GM15510 (cell line): Measurements from ENCODE around the gene TYMP.

Source experiments
- POLR2A ChIP-seq: IDR thresholded peaks from 3 replicates; pipeline ENCODE4 v1.6.1; 2011; ENCODE audit warnings: borderline replicate concordance; ENCODE audit not compliant: insufficient read length; ENCODE audit errors: extremely low read depth

TYMP gene

DNA sequence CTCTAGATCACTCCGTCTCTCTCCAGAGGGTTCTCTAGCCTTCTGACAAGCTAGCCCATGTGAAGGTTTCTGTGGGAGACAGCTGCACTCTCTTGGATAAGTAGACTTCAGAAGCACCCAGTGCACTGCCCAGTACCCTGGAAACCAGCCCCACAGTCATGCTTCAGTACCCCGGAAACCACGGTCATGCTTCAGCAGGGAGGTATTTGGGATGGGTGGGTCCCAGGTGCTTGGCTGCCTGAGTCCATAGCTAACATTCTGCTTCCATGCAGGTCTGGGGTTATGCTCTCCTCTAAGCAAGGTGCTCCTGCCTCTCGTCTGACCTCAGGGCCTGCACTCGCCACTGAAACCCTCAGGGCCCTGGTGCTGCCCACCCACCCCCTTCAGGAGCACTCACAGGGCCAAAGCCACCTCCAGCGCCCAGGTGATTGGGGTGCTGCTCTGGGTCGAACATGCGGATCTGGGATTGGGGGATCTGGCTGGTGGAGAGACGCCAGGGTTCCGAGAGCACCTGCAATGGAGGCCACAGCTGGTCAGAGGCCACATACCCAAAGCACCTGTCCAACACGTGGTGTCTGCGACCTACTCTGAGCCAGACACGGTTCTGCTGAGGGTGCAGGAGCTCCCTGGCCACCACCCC, 40.2 kb upstream of the TYMP start:
- no peak for TF ChIP-seq POLR2A

DNA sequence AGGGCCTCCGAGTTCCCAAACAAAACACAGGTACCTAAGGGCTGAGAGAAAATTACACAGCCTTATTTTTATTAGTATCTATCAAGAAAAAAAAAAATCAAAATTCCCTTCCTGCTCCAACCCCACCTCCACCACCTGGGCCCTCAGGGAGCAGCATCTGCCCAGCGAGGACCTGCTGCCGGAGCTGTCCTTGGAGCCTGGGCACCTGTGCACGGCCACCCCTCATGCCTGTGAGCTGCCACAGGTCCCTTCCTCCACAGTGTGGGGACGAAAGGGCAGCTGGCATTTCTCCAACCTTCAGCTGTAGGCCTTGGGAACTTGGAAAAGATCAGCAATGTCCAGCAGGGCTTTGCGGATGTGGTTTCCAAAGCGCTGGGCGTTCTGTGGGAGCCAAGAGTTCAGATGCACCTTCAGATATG, 39.2 kb upstream of the TYMP start:
- TF ChIP-seq POLR2A: no peak

DNA sequence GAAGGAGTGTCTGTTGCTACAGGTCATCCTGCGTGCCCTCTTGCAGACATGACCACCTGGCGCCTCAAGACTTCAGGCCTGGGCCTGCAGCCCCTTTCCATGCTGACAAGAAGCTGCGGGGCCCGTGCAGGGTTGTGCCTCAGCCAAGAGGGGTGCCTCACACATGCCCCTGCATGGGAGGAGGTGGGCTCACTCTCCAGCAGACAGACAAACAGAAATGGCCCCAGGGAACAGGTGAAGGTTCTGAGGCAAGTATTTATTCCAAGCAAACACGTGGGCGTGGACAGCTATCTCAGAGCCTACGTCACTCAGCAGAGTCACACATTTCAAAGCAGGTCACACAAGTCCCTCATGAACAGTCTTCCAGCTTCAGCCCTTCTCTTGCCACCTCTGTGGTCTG, 38.8 kb upstream of the TYMP start:
- no peak for TF ChIP-seq POLR2A

DNA sequence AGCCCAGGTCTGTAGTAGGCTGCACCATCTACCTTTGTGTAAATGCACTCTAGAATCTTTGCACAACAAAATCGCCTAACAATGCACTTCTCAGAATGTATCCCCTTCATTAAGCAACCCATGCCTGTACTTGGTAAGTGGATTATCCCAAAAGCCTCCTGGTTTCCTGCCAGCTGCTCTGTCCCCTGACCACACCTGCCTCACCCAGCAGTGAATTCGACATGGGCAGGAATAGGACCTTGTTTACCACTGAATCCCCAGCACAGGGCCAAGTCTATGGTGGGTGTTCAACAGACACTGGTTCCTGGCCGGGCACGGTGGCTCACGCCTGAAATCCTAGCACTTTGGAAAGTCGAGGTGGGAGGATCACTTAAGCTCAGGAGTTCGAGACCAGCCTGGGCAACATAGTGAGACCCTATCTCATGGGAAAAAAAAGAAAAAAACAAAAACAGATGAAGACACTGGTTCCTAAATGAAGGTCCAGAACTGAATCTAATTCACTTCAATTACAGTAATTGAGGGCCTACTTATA, 38.0 kb upstream of the TYMP start:
- TF ChIP-seq POLR2A: no peak

DNA sequence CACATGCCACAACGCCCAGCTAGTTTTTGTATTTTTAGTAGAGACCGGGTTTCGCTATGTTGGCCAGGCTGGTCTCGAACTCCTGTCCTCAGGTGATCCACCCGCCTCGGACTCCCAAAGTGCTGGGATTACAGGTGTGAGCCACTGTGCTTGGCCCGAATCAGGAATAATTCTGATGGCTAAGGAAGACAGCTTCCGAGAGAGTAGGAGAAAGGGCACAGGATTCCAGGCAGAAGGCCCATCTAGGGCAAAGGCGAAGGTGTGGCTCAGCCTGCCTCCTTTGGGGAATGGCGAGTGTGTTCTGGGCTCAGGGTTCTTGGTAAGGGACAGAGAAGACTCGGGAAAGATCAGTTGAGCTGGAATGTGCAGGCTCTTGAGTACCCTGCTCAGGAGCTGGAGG, 34.5 kb upstream of the TYMP start:
- no peak for TF ChIP-seq POLR2A

GRCh38 chr22:50563413-50564160, 33.8 kb upstream of the TYMP start:
- TF ChIP-seq POLR2A: no peak

GRCh38 chr22:50562523-50563412, 33.0 kb upstream of the TYMP start, which contains the start of gene SYCE3:
TSS of gene SYCE3 (minus strand) at chr22:50562919. CDS start at chr22:50556405, 6,514 bp downstream.
- peak; percentile 76 for TF ChIP-seq POLR2A

DNA sequence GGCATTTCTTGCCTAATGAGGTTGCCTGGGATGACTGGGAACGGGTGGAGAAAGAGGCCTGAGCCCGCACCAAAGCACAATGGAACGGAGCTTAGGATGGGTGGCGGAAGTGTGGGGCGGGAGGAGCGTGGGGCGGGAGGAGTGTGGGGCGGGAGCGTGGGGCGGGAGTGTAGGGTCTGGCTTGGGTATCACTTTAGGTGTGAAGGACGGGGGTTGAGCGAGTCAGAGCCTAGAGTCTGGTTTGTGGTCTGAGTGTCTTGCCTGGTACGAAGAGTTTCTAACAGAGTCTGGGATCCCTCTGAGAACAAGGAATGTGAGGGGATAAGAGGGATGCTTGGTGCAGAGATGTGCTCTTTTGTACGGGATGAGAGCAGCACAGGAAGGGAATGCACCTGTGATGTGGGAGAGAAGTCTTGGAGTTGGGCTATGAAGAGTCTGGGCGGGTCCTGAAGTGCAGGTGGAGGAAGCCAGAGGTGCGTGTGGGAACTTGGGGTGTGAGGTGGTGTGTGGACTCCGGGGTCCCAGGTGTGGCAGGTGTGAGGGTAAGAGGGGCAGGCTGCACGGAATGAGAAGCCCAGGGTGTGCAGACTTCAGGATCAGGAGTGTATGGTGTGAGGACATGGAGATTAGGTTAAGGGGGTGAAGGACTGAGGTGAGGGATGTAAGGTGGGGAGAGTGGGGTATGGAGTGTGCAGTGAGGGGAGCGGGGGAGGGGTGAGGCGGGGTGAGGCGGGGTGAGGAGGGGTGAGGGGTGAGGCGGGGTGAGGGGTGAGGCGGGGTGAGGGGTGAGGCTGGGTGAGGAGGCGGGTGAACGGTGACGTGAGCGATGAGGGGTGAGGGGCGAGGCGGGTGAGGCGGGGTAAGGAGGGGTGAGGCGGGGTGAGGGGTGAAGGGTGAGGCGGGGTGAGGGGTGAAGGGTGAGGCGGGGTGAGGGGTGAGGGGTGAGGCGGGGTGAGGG, 31.9 kb upstream of the TYMP start:
- no peak for TF ChIP-seq POLR2A

DNA sequence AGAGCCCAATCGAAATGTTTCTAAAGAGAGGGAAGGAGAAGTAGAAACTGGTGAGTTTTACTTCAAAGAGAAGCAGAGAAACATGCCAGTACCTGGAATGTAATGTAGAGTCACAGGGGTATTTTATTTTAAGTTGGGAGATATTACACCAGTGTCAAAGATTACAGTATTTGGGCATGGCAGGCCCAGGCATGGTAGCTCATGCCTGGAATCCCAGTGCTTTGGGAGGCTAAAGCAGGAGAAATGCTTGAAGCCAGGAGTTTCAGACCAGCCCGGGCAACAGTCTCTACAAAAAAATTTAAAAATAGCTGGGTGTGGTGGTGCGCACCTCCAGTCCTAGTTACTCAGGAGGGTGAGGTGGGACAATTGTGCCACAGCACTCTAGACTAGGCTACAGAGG, 30.2 kb upstream of the TYMP start:
- TF ChIP-seq POLR2A: no peak

GRCh38 chr22:50556703-50557102, 26.9 kb upstream of the TYMP start:
- TF ChIP-seq POLR2A: no peak

GRCh38 chr22:50553310-50553709, 23.5 kb upstream of the TYMP start:
- TF ChIP-seq POLR2A: no peak

- no peak for TF ChIP-seq POLR2A
Observed at GRCh38 chr22:50551160-50551752, 21.4 kb upstream of the TYMP start.

- no peak for TF ChIP-seq POLR2A
Observed at GRCh38 chr22:50550395-50550794, 20.6 kb upstream of the TYMP start.
